ENCODE results near the gene SLC8A2.

SLC8A2 gene

GRCh38 chr19:47509170-47509847 lies 37.6 kb upstream of the SLC8A2 start:
- H3K9me3 Mint-ChIP-seq: no peaks in the 10 kb centered on the region
- no peak overlapping the region for H3K4me3 Mint-ChIP-seq
- no peak overlapping the region for H3K27ac Mint-ChIP-seq
- no peaks in the 10 kb centered on the region for H3K27me3 Mint-ChIP-seq
- peaks cover under 1% of the 10 kb centered on the region for H3K36me3 Mint-ChIP-seq (ENCODE audit: low read depth)
- peaks cover 37% of the 10 kb centered on the region for H3K4me1 Mint-ChIP-seq (ENCODE audit: low read depth)

- H3K4me3 Mint-ChIP-seq: no peak overlapping the region
- H3K36me3 Mint-ChIP-seq (ENCODE audit: low read depth): no peaks in the 10 kb centered on the region
- H3K9me3 Mint-ChIP-seq: no peaks in the 10 kb centered on the region
- no peaks in the 10 kb centered on the region for H3K27me3 Mint-ChIP-seq
- H3K27ac Mint-ChIP-seq: no peak overlapping the region
- H3K4me1 Mint-ChIP-seq (ENCODE audit: low read depth): peaks cover 31% of the 10 kb centered on the region
Observed at GRCh38 chr19:47508721-47509120, 37.0 kb upstream of the SLC8A2 start.

GRCh38 chr19:47507924-47508553 lies 36.3 kb upstream of the SLC8A2 start:
- Mint-ChIP-seq H3K36me3 (ENCODE audit: low read depth) (no peaks in the 10 kb centered on the region), H3K27ac (no peak overlapping the region), H3K4me1 (ENCODE audit: low read depth) (peaks cover 24% of the 10 kb centered on the region), H3K4me3 (no peak overlapping the region), H3K9me3 (no peaks in the 10 kb centered on the region), H3K27me3 (no peaks in the 10 kb centered on the region)

GRCh38 chr19:47507012-47507411 lies 35.3 kb upstream of the SLC8A2 start:
- H3K4me1 Mint-ChIP-seq (ENCODE audit: low read depth): peaks cover 14% of the 10 kb centered on the region
- H3K4me3 Mint-ChIP-seq: no peak overlapping the region
- H3K27me3 Mint-ChIP-seq: no peaks in the 10 kb centered on the region
- H3K27ac Mint-ChIP-seq: no peak overlapping the region
- no peaks in the 10 kb centered on the region for H3K9me3 Mint-ChIP-seq
- H3K36me3 Mint-ChIP-seq (ENCODE audit: low read depth): peaks cover 5% of the 10 kb centered on the region

- Mint-ChIP-seq H3K4me1 (ENCODE audit: low read depth) (peaks cover 10% of the 10 kb centered on the region), H3K36me3 (ENCODE audit: low read depth) (peaks cover 8% of the 10 kb centered on the region), H3K27ac (no peak overlapping the region), H3K27me3 (no peaks in the 10 kb centered on the region), H3K9me3 (no peaks in the 10 kb centered on the region), H3K4me3 (no peak overlapping the region)
Observed at GRCh38 chr19:47506459-47506858, 34.8 kb upstream of the SLC8A2 start.

- H3K4me3 Mint-ChIP-seq: no peak overlapping the region
- H3K27ac Mint-ChIP-seq: no peak overlapping the region
- H3K27me3 Mint-ChIP-seq: no peaks in the 10 kb centered on the region
- peaks cover 10% of the 10 kb centered on the region for H3K36me3 Mint-ChIP-seq (ENCODE audit: low read depth)
- peaks cover 10% of the 10 kb centered on the region for H3K4me1 Mint-ChIP-seq (ENCODE audit: low read depth)
- no peaks in the 10 kb centered on the region for H3K9me3 Mint-ChIP-seq
Observed at GRCh38 chr19:47505506-47505905, 33.8 kb upstream of the SLC8A2 start.

- no peaks in the 10 kb centered on the region for H3K27me3 Mint-ChIP-seq
- H3K36me3 Mint-ChIP-seq (ENCODE audit: low read depth): peaks cover 10% of the 10 kb centered on the region
- H3K4me1 Mint-ChIP-seq (ENCODE audit: low read depth): peaks cover under 1% of the 10 kb centered on the region
- no peak overlapping the region for H3K27ac Mint-ChIP-seq
- H3K9me3 Mint-ChIP-seq: no peaks in the 10 kb centered on the region
- H3K4me3 Mint-ChIP-seq: no peak overlapping the region
Observed at GRCh38 chr19:47503826-47504150, 32.1 kb upstream of the SLC8A2 start.

GRCh38 chr19:47503130-47503825 lies 31.6 kb upstream of the SLC8A2 start:
- Mint-ChIP-seq H3K27ac (no peak overlapping the region), H3K4me3 (no peak overlapping the region), H3K27me3 (no peaks in the 10 kb centered on the region), H3K9me3 (no peaks in the 10 kb centered on the region), H3K36me3 (ENCODE audit: low read depth) (peaks cover 10% of the 10 kb centered on the region), H3K4me1 (ENCODE audit: low read depth) (no peaks in the 10 kb centered on the region)

- Mint-ChIP-seq H3K27ac (no peak overlapping the region), H3K27me3 (no peaks in the 10 kb centered on the region), H3K4me3 (no peak overlapping the region), H3K9me3 (no peaks in the 10 kb centered on the region), H3K4me1 (ENCODE audit: low read depth) (no peaks in the 10 kb centered on the region), H3K36me3 (ENCODE audit: low read depth) (peaks cover 13% of the 10 kb centered on the region)
Observed at GRCh38 chr19:47499863-47500830, 28.5 kb upstream of the SLC8A2 start.

GRCh38 chr19:47499371-47499770 lies 27.7 kb upstream of the SLC8A2 start:
- H3K4me1 Mint-ChIP-seq (ENCODE audit: low read depth): no peaks in the 10 kb centered on the region
- no peak overlapping the region for H3K4me3 Mint-ChIP-seq
- no peaks in the 10 kb centered on the region for H3K27me3 Mint-ChIP-seq
- no peak overlapping the region for H3K27ac Mint-ChIP-seq
- peaks cover 13% of the 10 kb centered on the region for H3K36me3 Mint-ChIP-seq (ENCODE audit: low read depth)
- no peaks in the 10 kb centered on the region for H3K9me3 Mint-ChIP-seq

GRCh38 chr19:47498561-47498960 lies 26.9 kb upstream of the SLC8A2 start:
- no peaks in the 10 kb centered on the region for H3K27me3 Mint-ChIP-seq
- H3K4me3 Mint-ChIP-seq: no peak overlapping the region
- no peak overlapping the region for H3K27ac Mint-ChIP-seq
- H3K9me3 Mint-ChIP-seq: no peaks in the 10 kb centered on the region
- H3K4me1 Mint-ChIP-seq (ENCODE audit: low read depth): no peaks in the 10 kb centered on the region
- H3K36me3 Mint-ChIP-seq (ENCODE audit: low read depth): peaks cover 13% of the 10 kb centered on the region

- Mint-ChIP-seq H3K4me3 (no peak overlapping the region), H3K36me3 (ENCODE audit: low read depth) (peaks cover 13% of the 10 kb centered on the region), H3K27ac (no peak overlapping the region), H3K4me1 (ENCODE audit: low read depth) (no peaks in the 10 kb centered on the region), H3K27me3 (no peaks in the 10 kb centered on the region), H3K9me3 (no peaks in the 10 kb centered on the region)
Observed at GRCh38 chr19:47497821-47498520, 26.3 kb upstream of the SLC8A2 start.

GRCh38 chr19:47497050-47497766 lies 25.5 kb upstream of the SLC8A2 start:
- Mint-ChIP-seq H3K4me1 (ENCODE audit: low read depth) (no peaks in the 10 kb centered on the region), H3K4me3 (no peak overlapping the region), H3K36me3 (ENCODE audit: low read depth) (peaks cover 9% of the 10 kb centered on the region), H3K27me3 (no peaks in the 10 kb centered on the region), H3K9me3 (no peaks in the 10 kb centered on the region), H3K27ac (no peak overlapping the region)

Measured in stimulated activated naive CD8-positive, alpha-beta T cell treated with anti-CD3 and anti-CD28 coated beads, Interleukin-15, Interleukin-2, amounts not matched to agents 100 ng/mL and 50 ng/mL, for 24 hours (primary cell).